OCI-LY1 (cell line): ENCODE measurements around the gene KLHDC4.

Source experiments
- CTCF ChIP-seq: fragments of 200-600 bp; sonication (generic), shearing (Covaris generic); IDR thresholded peaks from 2 replicates; pipeline ENCODE4 v1.5.1; 2017; ENCODE audit warnings: mild to moderate bottlenecking, antibody characterized with exemption, low read length, moderate library complexity, mixed read lengths
- EZH2 ChIP-seq: fragments of 200-600 bp; sonication (generic), shearing (Covaris generic); IDR thresholded peaks from 2 replicates; pipeline ENCODE4 v1.8.0; 2017; ENCODE audit warnings: borderline replicate concordance, mixed run types, mild to moderate bottlenecking, antibody characterized with exemption, low read length, moderate library complexity, mixed read lengths

GRCh38 chr16:87792205-87792565, 26.4 kb upstream of the KLHDC4 start:
- TF ChIP-seq CTCF (no peak), EZH2 (no peak)
